ENCODE results near the gene HMGN2. TPM values are rescaled to one million over a fixed set of nuclear protein-coding genes. Genes with fewer than 3 reads are reported as not detected.
"Not testable (repeated sequence)": the region's sequence is repeated elsewhere in the genome, so short reads cannot be mapped to it uniquely, and the experiment has no call there.

HMGN2 gene
- total RNA-seq, 1 donor = 223 TPM

DNA sequence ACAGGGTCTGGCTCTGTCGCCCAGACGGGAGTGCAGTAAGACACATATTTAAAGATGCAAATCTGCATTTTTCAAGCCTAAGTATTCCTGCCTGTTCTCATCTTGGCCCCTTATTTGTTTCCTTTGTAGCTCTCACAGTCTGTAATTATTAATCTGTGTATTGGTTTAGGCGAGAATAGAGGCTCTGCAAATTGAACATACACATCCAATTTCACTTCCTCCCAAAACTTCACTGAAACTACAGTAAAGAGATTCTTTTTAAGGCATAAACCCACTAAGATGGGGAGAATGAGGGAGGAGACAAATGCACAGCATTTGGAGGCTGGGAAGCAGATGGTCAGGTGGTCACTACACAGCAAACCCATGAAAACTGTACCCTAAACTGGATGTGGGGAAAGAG, 21.0 kb downstream of the HMGN2 start:
- H3K4me3 ChIP-seq (ENCODE audit: low read depth, low read length) = no peak overlapping the region
- DNase-seq (ENCODE audit: low read depth) = no peak
- TF ChIP-seq, protein P1, sequence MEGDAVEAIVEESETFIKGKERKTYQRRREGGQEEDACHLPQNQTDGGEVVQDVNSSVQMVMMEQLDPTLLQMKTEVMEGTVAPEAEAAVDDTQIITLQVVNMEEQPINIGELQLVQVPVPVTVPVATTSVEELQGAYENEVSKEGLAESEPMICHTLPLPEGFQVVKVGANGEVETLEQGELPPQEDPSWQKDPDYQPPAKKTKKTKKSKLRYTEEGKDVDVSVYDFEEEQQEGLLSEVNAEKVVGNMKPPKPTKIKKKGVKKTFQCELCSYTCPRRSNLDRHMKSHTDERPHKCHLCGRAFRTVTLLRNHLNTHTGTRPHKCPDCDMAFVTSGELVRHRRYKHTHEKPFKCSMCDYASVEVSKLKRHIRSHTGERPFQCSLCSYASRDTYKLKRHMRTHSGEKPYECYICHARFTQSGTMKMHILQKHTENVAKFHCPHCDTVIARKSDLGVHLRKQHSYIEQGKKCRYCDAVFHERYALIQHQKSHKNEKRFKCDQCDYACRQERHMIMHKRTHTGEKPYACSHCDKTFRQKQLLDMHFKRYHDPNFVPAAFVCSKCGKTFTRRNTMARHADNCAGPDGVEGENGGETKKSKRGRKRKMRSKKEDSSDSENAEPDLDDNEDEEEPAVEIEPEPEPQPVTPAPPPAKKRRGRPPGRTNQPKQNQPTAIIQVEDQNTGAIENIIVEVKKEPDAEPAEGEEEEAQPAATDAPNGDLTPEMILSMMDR (IDR thresholded peaks at IDR 0.05; ENCODE audit: insufficient read depth, low read depth, low read length) = no peak

DNA sequence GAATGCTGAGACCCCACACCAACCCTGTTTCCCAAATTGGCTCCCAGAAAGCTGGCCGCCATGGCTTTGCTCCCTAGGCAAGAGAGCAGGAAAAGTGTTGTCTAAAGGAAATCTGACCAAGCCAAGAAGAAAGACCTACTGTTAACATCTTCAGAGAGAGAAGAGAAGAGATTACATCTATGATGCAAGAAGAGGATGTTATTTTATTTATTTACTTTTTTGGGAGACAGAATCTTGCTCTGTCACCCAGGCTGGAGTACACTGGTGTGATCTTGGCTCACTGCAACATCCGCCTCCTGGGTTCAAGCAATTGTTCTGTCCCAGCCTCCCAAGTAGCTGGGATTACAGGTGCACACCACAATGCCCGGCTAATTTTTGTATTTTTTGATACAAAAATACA, 21.7 kb downstream of the HMGN2 start:
- TF ChIP-seq, protein P1 (IDR thresholded peaks at IDR 0.05; ENCODE audit: insufficient read depth, low read depth, low read length) = no peak
- no peak for DNase-seq (ENCODE audit: low read depth)
- H3K4me3 ChIP-seq (ENCODE audit: low read depth, low read length) = no peak overlapping the region

DNA sequence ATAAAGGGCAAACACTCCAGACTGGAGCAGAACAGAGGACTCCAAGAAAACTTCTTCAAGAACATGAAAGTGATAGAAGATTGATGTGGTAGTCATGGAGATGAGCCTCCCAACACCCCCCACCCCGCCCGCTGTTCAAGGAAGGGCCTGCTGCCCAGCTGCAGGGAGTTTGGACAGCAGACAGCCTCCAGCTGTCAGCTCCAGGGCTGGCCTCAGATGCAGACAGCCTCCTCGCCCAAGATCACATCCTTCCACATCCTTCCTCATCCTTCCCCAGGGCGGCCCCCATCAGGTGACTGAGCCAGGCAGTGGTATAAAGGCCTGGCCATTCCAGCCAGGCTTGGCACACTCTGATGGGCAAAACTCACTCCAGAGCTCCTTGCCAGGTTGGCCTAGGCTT, 24.6 kb downstream of the HMGN2 start:
- TF ChIP-seq, protein P1 (IDR thresholded peaks at IDR 0.05; ENCODE audit: insufficient read depth, low read depth, low read length) = no peak
- H3K4me3 ChIP-seq (ENCODE audit: low read depth, low read length) = no peak overlapping the region
- DNase-seq (ENCODE audit: low read depth) = no peak

DNA sequence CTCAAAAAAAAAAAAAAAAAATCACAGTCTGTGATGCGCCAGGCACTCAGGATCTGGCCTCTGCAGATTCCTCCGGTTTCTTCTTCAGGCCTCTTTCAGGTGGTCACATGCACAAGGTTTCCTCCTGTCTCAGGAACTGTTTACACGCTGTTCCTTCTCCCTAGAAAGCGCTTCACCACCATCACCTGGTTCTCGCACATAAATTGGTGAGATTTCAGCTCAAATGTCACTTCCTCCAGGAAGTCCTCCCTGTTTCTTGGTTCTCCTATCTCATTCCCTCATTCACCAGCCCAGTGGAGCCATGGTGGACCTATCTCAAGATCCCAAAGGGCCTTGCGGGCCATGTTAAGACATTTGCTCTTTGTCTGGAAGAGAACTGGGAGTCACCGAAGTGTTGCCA, 26.7 kb downstream of the HMGN2 start:
- TF ChIP-seq, protein P1 (IDR thresholded peaks at IDR 0.05; ENCODE audit: insufficient read depth, low read depth, low read length) = no peak
- no peak overlapping the region for H3K4me3 ChIP-seq (ENCODE audit: low read depth, low read length)
- no peak for DNase-seq (ENCODE audit: low read depth)

DNA sequence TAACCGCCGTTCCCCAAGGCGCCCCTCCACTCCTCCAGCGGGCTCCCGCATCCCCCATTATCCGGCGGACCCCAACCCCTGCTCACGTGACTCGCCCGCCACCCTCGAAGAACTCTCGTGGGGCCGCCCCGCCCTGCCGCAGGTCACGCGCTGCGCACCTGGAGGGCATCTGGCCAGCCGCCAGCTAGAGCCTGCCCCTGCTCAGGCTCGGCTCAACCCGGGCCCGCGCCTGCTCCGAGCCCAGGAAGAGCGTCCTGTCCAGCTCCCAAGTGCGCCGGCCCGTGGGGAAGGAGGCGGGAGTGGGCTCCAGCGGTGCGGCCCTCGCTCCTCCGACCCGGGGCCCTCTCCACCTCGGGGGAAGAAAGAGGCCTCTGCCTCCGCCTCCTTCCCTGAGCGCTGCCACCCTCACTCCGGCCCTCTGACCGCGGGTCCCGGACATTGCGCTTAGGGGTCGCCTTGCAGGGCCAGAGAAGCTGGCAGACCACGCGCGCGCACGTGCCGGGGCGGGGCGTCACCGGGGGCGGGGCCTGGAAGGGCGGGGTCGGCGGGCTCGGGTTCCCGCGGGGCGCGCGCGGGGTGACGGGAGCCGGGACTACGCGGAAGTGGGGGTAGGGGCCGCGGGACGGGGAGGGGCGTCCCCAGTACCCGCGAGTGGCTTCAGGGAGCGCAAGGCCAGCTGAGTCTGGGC, 28.4 kb downstream of the HMGN2 start:
- peak overlapping the region; percentile 74 for H3K4me3 ChIP-seq (ENCODE audit: low read depth, low read length)
- TF ChIP-seq, protein P1 (IDR thresholded peaks at IDR 0.05; ENCODE audit: insufficient read depth, low read depth, low read length) = no peak
- peak; percentile 80 for DNase-seq (ENCODE audit: low read depth)

DNA sequence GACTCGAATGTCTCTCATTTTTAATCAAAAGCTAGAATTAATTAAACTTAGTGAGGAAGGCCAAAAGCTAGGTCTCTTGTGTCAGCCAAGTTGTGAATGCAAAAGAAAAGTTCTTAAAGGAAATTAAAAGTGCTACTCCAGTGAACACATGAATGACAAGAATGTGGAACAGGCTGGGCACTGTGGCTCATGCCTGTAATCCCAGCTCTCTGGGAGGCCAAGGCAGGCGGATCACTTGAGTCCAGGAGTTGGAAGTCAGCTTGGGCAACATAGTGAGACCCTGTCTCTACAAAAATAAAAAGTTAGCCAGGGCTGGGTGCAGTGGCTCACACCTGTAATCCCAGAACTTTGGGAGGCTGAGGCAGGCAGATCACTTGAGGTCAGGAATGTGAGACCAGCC, 38.5 kb downstream of the HMGN2 start:
- DNase-seq (ENCODE audit: low read depth) = not testable (repeated sequence)

DNA sequence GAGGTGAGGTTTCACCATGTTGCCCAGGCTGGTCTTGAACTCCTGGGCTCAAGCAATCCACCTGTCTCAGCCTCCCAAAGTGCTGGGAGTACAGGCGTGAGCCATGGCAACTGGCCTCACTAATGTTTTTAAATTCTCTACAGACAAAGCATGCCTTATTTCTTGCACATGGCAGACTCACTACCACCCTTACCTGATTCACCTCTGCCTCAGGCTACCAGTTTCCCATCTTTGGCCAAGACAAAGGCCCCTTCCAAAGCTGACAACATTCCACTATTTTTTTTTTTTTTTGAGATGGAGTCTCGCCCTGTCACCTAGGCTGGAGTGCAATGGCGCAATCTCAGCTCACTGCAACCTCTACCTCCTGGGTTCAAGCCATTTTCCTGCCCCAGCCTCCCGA, 43.6 kb downstream of the HMGN2 start:
- DNase-seq (ENCODE audit: low read depth); H3K4me3 ChIP-seq (ENCODE audit: low read depth, low read length): not testable (repeated sequence)

More for the DNA sequence above, 38.5 kb downstream of the HMGN2 start:
- H3K4me3 ChIP-seq (ENCODE audit: low read depth, low read length) = not testable (repeated sequence)
